HFF-Myc (cell line): ENCODE results near the gene PAGE4.

Experiments used
- DNase-seq: peaks from one replicate; pipeline ENCODE4 v3.0.0-alpha.2; 2011; ENCODE audit warnings: low read depth; ENCODE audit errors: extremely low read depth
- H3K4me3 ChIP-seq: replicated peaks from 2 replicates; pipeline ENCODE4 v1.5.1; 2011; ENCODE audit warnings: low read depth, mild to moderate bottlenecking, control low read depth, low read length
- TF ChIP-seq, protein P1 (sequence below): IDR thresholded peaks from 2 replicates; pipeline ENCODE4 v1.5.1; 2012; ENCODE audit warnings: mild to moderate bottlenecking, low read depth, low read length, control low read depth; ENCODE audit errors: missing control alignments

The PAGE4 gene

DNA sequence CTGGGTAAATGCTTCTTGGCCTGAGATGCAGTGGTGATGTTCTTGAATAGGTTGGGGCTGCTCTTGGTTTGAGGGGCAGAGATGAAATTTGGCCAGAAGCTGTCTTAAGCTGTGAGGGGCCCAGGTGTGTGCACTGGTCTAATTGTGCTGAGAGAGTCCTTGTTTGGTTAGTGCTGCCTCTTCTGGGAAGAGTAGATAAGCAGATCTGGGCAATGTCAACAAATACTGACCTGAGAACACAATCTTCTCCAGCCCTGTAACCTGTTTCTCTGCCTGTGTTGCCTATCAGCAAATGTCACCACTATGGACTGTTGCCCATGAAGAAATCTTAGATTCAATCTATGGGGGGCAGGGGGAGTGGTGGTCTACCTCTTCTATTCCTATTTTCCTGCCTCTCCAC, 33.0 kb downstream of the PAGE4 start:
- no peak overlapping the region for H3K4me3 ChIP-seq
- TF ChIP-seq, protein P1, sequence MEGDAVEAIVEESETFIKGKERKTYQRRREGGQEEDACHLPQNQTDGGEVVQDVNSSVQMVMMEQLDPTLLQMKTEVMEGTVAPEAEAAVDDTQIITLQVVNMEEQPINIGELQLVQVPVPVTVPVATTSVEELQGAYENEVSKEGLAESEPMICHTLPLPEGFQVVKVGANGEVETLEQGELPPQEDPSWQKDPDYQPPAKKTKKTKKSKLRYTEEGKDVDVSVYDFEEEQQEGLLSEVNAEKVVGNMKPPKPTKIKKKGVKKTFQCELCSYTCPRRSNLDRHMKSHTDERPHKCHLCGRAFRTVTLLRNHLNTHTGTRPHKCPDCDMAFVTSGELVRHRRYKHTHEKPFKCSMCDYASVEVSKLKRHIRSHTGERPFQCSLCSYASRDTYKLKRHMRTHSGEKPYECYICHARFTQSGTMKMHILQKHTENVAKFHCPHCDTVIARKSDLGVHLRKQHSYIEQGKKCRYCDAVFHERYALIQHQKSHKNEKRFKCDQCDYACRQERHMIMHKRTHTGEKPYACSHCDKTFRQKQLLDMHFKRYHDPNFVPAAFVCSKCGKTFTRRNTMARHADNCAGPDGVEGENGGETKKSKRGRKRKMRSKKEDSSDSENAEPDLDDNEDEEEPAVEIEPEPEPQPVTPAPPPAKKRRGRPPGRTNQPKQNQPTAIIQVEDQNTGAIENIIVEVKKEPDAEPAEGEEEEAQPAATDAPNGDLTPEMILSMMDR = no peak

GRCh38 chrX:49868739-49869138, 39.6 kb downstream of the PAGE4 start:
- TF ChIP-seq, protein P1 = no peak
- H3K4me3 ChIP-seq = no peak overlapping the region
- DNase-seq = no peak

More for the DNA sequence above, 33.0 kb downstream of the PAGE4 start:
- DNase-seq = no peak

- TF ChIP-seq, protein P1 = peak; percentile 28
- no peak overlapping the region for H3K4me3 ChIP-seq
- no peak for DNase-seq
These were observed 47.6 kb downstream of the PAGE4 start for GRCh38 chrX:49876750-49877149.

DNA sequence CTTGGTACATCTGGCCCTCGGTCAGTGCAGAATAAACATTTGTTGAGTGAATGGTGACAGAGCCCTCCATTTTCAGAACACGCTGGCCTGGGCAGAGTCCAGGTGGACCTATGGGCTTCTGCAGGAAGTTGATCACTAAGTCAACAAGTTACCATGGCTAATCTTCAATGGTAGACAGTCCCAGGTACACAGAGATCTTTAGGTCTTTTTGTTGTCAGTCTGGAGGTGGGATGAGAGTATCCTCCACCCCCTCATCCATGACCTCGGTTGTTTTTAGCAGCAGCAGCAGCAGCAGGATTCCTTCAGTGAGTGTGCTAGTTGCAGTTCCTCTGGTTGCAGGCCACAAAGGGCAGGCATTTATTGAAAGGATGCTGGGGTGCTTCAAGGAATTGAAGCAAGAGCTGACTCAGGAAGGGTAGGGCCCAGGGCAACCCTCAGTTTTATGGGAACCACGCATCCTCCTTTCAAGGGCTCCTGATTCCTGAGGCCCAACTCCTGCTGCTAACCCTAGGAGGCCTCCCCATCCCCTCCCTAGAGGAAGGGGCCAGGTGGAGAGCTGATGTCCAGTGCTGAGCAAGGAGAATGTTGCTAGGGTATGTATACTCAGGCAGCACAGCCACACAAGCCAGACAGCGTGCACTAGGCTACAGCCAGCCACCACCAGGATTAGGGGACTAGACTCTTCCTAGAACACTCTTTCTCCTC, 48.4 kb downstream of the PAGE4 start:
- DNase-seq = no peak
- TF ChIP-seq, protein P1 = no peak
- no peak overlapping the region for H3K4me3 ChIP-seq

GRCh38 chrX:49878128-49878833, 49.2 kb downstream of the PAGE4 start:
- DNase-seq = no peak
- H3K4me3 ChIP-seq = peak overlapping the region; percentile 47

DNA sequence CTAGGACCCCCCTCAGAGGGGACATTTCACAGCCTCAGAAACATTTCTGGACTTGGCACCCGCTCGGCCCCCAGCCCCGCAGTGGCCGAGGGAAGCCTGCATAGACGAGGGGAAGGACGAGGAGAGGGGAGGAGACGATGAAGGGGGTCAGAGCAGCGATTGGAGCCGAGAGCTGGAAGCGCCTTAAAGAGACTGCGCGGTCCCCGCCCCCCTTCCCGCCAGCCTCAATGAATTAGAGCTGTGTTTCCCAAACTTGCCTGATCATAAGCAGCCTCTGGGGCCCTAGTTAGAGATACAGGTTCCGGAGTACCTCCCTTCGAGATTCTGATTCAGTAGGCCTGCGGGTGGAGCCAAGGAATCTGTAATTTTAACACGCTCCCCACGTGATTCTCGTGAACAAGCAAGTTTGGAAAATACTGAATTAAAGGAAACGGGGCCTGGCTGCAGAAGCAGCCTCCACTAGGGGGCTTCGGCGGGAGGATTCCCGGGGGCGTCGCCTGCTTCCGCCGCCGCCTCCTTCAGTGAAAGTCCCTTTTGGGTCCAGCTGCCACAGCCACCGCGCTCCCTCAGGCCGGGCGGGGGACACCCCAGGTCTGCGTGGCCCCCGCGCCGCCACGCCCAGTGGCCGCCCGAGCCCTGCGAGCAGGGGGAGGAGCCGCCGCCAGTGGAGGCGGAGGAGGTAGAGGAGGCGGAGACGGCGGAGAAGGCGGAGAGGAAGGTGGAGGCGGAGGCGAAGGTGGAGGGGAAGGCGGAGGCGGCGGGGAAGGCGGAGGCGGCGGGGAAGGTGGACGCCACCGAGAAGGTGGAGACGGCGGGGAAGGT, 49.9 kb downstream of the PAGE4 start, which contains the start of gene USP27X:
Gene USP27X (plus strand): TSS at position 651 of the 822 bp plus-strand sequence. CDS start 824 bp downstream, outside the sequence.
- peak within 1 kb of the TSS; percentile 47 for H3K4me3 ChIP-seq
- peak; percentile 42 for DNase-seq
- TF ChIP-seq, protein P1 = peak; percentile 53

More at GRCh38 chrX:49878128-49878833, 49.2 kb downstream of the PAGE4 start:
- TF ChIP-seq, protein P1 = no peak
